Ascending aorta (tissue), 2 donors: ENCODE results near the gene IFI6. TPM values are rescaled to one million over a fixed set of nuclear protein-coding genes. Genes with fewer than 3 reads are reported as not detected.
A peak's percentile ranks its signal among the peaks of the same experiment; 100 is the strongest.

ENCODE experiments used
- DNase-seq, 2 donors: peaks; one replicate each; pipeline ENCODE4 v3.0.0-alpha.2; 2019; ENCODE audit warnings: low spot score in 2 of 2
- H3K27ac ChIP-seq, 2 donors: fragments of 200-600 bp; sonication (generic); one replicate each; pipeline ENCODE4 v1.5.1; 2016 to 2017; ENCODE audit warnings: mild to moderate bottlenecking in 1 of 2
- H3K27me3 ChIP-seq: fragments of 200-600 bp; sonication (generic); one replicate; pipeline ENCODE4 v1.5.1; 2017
- H3K36me3 ChIP-seq, 2 donors: fragments of 200-600 bp; sonication (generic); one replicate each; pipeline ENCODE4 v1.5.1; 2016
- H3K4me1 ChIP-seq, 2 donors: fragments of 200-600 bp; sonication (generic); one replicate each; pipeline ENCODE4 v1.5.1; 2016 to 2017; ENCODE audit warnings: mild to moderate bottlenecking in 1 of 2
- H3K4me3 ChIP-seq, 2 donors: fragments of 200-600 bp; sonication (generic); one replicate each; pipeline ENCODE4 v1.5.1; 2016 to 2017; ENCODE audit warnings: mild to moderate bottlenecking in 1 of 2
- H3K9me3 ChIP-seq, 2 donors: fragments of 200-600 bp; sonication (generic); one replicate each; pipeline ENCODE4 v1.5.1; 2016
- CTCF ChIP-seq, 3 experiments: fragments of 200-600 bp in 2 of 3; fragments of 450-650 bp in 1 of 3; sonication (generic) in 2 of 3; IDR thresholded peaks; one replicate each; pipeline ENCODE4 v1.5.1; 2016 to 2019; ENCODE audit warnings: antibody characterized with exemption in 3 of 3, mild to moderate bottlenecking in 1 of 3, moderate library complexity in 1 of 3
- intact Hi-C: fragments of 100-400 bp; cut with DNase I; formaldehyde crosslinking; loops from one replicate; pipeline ENCODE4 v1.15.1; 2023
- total RNA-seq: library from RNA; depleted of rRNA; stranded (reverse); fragments of >200 nt; gene quantifications from one replicate; pipeline ENCODE4 v1.1.0, GENCODE V29; 2016

IFI6 gene
- total RNA-seq, 1 donor from 2014 or later: 238 TPM

- H3K27ac ChIP-seq: no peak overlapping the region
- peaks cover 0 to 2% of the 10 kb centered on the region in 2 donors for H3K4me1 ChIP-seq
- no peak for DNase-seq
- H3K27me3 ChIP-seq: no peaks in the 10 kb centered on the region
- no peaks in the 10 kb centered on the region for H3K9me3 ChIP-seq
- H3K36me3 ChIP-seq: no peaks in the 10 kb centered on the region
- intact Hi-C loops: no loop called here
- TF ChIP-seq CTCF (IDR thresholded peaks at IDR 0.05): no peak
- no peak overlapping the region for H3K4me3 ChIP-seq
These were observed 33.2 kb downstream of the IFI6 start for GRCh38 chr1:27638805-27639204.

- Histone ChIP-seq H3K9me3 (no peaks in the 10 kb centered on the region), H3K27me3 (no peaks in the 10 kb centered on the region), H3K27ac (no peak overlapping the region), H3K4me3 (no peak overlapping the region), H3K36me3 (no peaks in the 10 kb centered on the region), H3K4me1 (peaks cover 0 to 3% of the 10 kb centered on the region in 2 donors)
- no peak for DNase-seq
- intact Hi-C loops: no loop called here
- TF ChIP-seq CTCF (IDR thresholded peaks at IDR 0.05): no peak
These were observed 33.8 kb downstream of the IFI6 start for GRCh38 chr1:27638047-27638734.

- Histone ChIP-seq H3K4me3 (peak overlapping the region; percentile 40 to 59), H3K27ac (no peak overlapping the region), H3K36me3 (no peaks in the 10 kb centered on the region), H3K4me1 (peaks cover 0 to 3% of the 10 kb centered on the region in 2 donors), H3K9me3 (no peaks in the 10 kb centered on the region), H3K27me3 (no peaks in the 10 kb centered on the region)
- intact Hi-C loops: no loop called here
- TF ChIP-seq CTCF (IDR thresholded peaks at IDR 0.05): no peak
- no peak for DNase-seq
These were observed 36.4 kb downstream of the IFI6 start for GRCh38 chr1:27635396-27636142.

- H3K4me3 ChIP-seq: peak within 1 kb of the TSS; percentile 40 to 59
- DNase-seq: no peak
- no peaks in the 10 kb centered on the region for H3K9me3 ChIP-seq
- no peaks in the 10 kb centered on the region for H3K36me3 ChIP-seq
- intact Hi-C loops: no loop called here
- peak within 1 kb of the TSS; percentile 43 to 50 for H3K27ac ChIP-seq
- H3K4me1 ChIP-seq: peaks cover 0 to 3% of the 10 kb centered on the region in 2 donors
- TF ChIP-seq CTCF (IDR thresholded peaks at IDR 0.05): no peak
- no peaks in the 10 kb centered on the region for H3K27me3 ChIP-seq
These were observed 37.0 kb downstream of the IFI6 start, which contains the start of gene FGR for GRCh38 chr1:27634985-27635367. Gene FGR (minus strand): TSS chr1:27635185. CDS start chr1:27623916, 11,269 bp downstream.

GRCh38 chr1:27634177-27634984 lies 37.6 kb downstream of the IFI6 start:
- Histone ChIP-seq H3K27me3 (no peaks in the 10 kb centered on the region), H3K4me3 (peak overlapping the region; percentile 40 to 59), H3K36me3 (no peaks in the 10 kb centered on the region), H3K9me3 (no peaks in the 10 kb centered on the region), H3K27ac (peak overlapping the region; percentile 43 to 50), H3K4me1 (peaks cover 0 to 3% of the 10 kb centered on the region in 2 donors)
- peak in 1 of 2 donors; percentile 72 for DNase-seq
- intact Hi-C loops: no loop called here
- no peak for TF ChIP-seq CTCF (IDR thresholded peaks at IDR 0.05)
